H1 (cell line): ENCODE results near the gene SPHK1. TPM values are rescaled to one million over a fixed set of nuclear protein-coding genes. Genes with fewer than 3 reads are reported as not detected.

ENCODE experiments used
- ATF3 ChIP-seq: IDR thresholded peaks from 2 replicates; pipeline ENCODE4 v1.6.1; 2011; ENCODE audit warnings: low read depth, mild to moderate bottlenecking, low read length; ENCODE audit not compliant: insufficient read depth
- CTCF ChIP-seq, 3 experiments: IDR thresholded peaks; 1 replicate in 2 of 3; 2 replicates in 1 of 3; pipeline versions ENCODE4 v1.5.1 to v1.6.1; 2011; ENCODE audit warnings: low read length in 3 of 3, mild to moderate bottlenecking in 3 of 3, inconsistent platforms in 2 of 3, low read depth in 1 of 3, moderate library complexity in 1 of 3; ENCODE audit not compliant: insufficient read depth in 1 of 3; ENCODE audit errors: control extremely low read depth in 1 of 3
- POLR2A ChIP-seq, 2 experiments: IDR thresholded peaks; 1 replicate in 1 of 2; 2 replicates in 1 of 2; pipeline ENCODE4 v1.6.1; 2011; ENCODE audit warnings: low read depth in 2 of 2, low read length in 2 of 2, mild to moderate bottlenecking in 2 of 2; ENCODE audit errors: control extremely low read depth in 1 of 2
- SP4 ChIP-seq: IDR thresholded peaks from 2 replicates; pipeline ENCODE4 v1.6.1; 2012; ENCODE audit warnings: low read length, inconsistent platforms
- polyA plus RNA-seq, 7 experiments: library from polyadenylated mRNA; depleted of rRNA in 3 of 7; stranded (reverse) in 5 of 7; unstranded in 2 of 7; fragments of >200 nt in 5 of 7; fragments of 200-250 nt in 2 of 7; gene quantifications; 1 replicate in 5 of 7; 2 replicates in 1 of 7; 4 replicates in 1 of 7; pipeline versions ENCODE4 v1.2.1 to v1.2.3, GENCODE V29; 2011 to 2013; ENCODE audit warnings: missing spikeins in 2 of 7, mixed read lengths in 2 of 7
- total RNA-seq: library from RNA; stranded (reverse); fragmentation: NEBNext Ultra II Directional; extraction: Animal tissue kit (Norgen Biotek cat#: 25700); gene quantifications from 2 replicates; pipeline ENCODE4 v1.2.1, GENCODE V29; 2021

Gene SPHK1
- total and polyA plus RNA-seq, 2 of the 8 experiments (the other 6 are each of a cell fraction or from before 2014, with no cell fraction given), result 2.4 TPM

- TF ChIP-seq ATF3, result no peak
- no peak for TF ChIP-seq POLR2A (IDR thresholded peaks at IDR 0.05; ENCODE audit: control extremely low read depth in 1 of 2, low read depth in 2 of 2, low read length in 2 of 2)
- no peak for TF ChIP-seq CTCF (IDR thresholded peaks at IDR 0.05; ENCODE audit: control extremely low read depth in 1 of 3, insufficient read depth in 1 of 3, low read depth in 1 of 3, low read length in 3 of 3)
- TF ChIP-seq SP4, result no peak
Measured at GRCh38 chr17:76419576-76420260, 35.3 kb downstream of the SPHK1 start (continued).
